EL (cell line): ENCODE data around the gene SNAPIN.

Source experiments
- DNase-seq: peaks from one replicate; pipeline ENCODE4 v3.0.0-alpha.2; 2016

SNAPIN gene

GRCh38 chr1:153679337-153680119 lies 21.0 kb downstream of the SNAPIN start:
- peak; percentile 23 for DNase-seq

GRCh38 chr1:153680120-153680403 lies 21.6 kb downstream of the SNAPIN start:
- no peak for DNase-seq

- DNase-seq, result no peak
Measured at GRCh38 chr1:153682730-153683129, 24.2 kb downstream of the SNAPIN start.

GRCh38 chr1:153683854-153684253 lies 25.4 kb downstream of the SNAPIN start:
- DNase-seq, result peak; percentile 43

GRCh38 chr1:153684892-153685291 lies 26.4 kb downstream of the SNAPIN start:
- DNase-seq, result no peak

GRCh38 chr1:153685544-153686340 lies 27.2 kb downstream of the SNAPIN start:
- no peak for DNase-seq

- no peak for DNase-seq
Measured at GRCh38 chr1:153687346-153688125, 29.0 kb downstream of the SNAPIN start.

- DNase-seq, result no peak
Measured at GRCh38 chr1:153688276-153688675, 29.8 kb downstream of the SNAPIN start.

- DNase-seq, result no peak
Measured at GRCh38 chr1:153688736-153689328, 30.3 kb downstream of the SNAPIN start.

- no peak for DNase-seq
Measured at GRCh38 chr1:153693466-153693865, 35.0 kb downstream of the SNAPIN start.

- DNase-seq, result no peak
Measured at GRCh38 chr1:153696741-153697140, 38.2 kb downstream of the SNAPIN start.

- peak; percentile 31 for DNase-seq
Measured at GRCh38 chr1:153697191-153698019, 38.9 kb downstream of the SNAPIN start.

- DNase-seq, result no peak
Measured at GRCh38 chr1:153698020-153698922, 39.8 kb downstream of the SNAPIN start.

- peak; percentile 73 for DNase-seq
Measured at GRCh38 chr1:153698923-153699714, 40.6 kb downstream of the SNAPIN start.

- DNase-seq, result no peak
Measured at GRCh38 chr1:153699768-153700167, 41.3 kb downstream of the SNAPIN start.

- no peak for DNase-seq
Measured at GRCh38 chr1:153705484-153705883, 47.0 kb downstream of the SNAPIN start.

GRCh38 chr1:153711026-153711425 lies 52.5 kb downstream of the SNAPIN start:
- DNase-seq, result no peak
